MV-4-11 (cell line): ENCODE results near the gene KAT2B.
"Not testable (repeated sequence)": the region's sequence is repeated elsewhere in the genome, so short reads cannot be mapped to it uniquely, and the experiment has no call there.

Source experiments
- DNase-seq: peaks from one replicate; lab custom pipeline; 2025; lab: John Stamatoyannopoulos, UW

KAT2B gene

GRCh38 chr3:20041197-20041780 is 1.0 kb downstream of the KAT2B start:
- peak; percentile 76 for DNase-seq

- DNase-seq: no peak
These were observed 2.1 kb downstream of the KAT2B start for GRCh38 chr3:20042331-20042730.

GRCh38 chr3:20043396-20043795 is 3.1 kb downstream of the KAT2B start:
- peak; percentile 50 for DNase-seq

GRCh38 chr3:20043825-20044224 is 3.6 kb downstream of the KAT2B start:
- no peak for DNase-seq

- not testable (repeated sequence) for DNase-seq
These were observed 4.9 kb downstream of the KAT2B start for GRCh38 chr3:20045141-20045540.

GRCh38 chr3:20046556-20046955 is 6.3 kb downstream of the KAT2B start:
- DNase-seq: no peak

GRCh38 chr3:20047341-20047779 is 7.1 kb downstream of the KAT2B start:
- no peak for DNase-seq

GRCh38 chr3:20047976-20048883 is 8.0 kb downstream of the KAT2B start:
- peak; percentile 32 for DNase-seq

GRCh38 chr3:20051123-20051806 is 11.0 kb downstream of the KAT2B start:
- no peak for DNase-seq

- DNase-seq: no peak
These were observed 12.6 kb downstream of the KAT2B start for GRCh38 chr3:20052851-20053250.

- DNase-seq: peak; percentile 87
These were observed 14.3 kb downstream of the KAT2B start for GRCh38 chr3:20054549-20054987.

GRCh38 chr3:20055020-20055775 is 15.0 kb downstream of the KAT2B start:
- DNase-seq: no peak

- no peak for DNase-seq
These were observed 15.6 kb downstream of the KAT2B start for GRCh38 chr3:20055842-20056241.

GRCh38 chr3:20056725-20057611 is 16.7 kb downstream of the KAT2B start:
- no peak for DNase-seq

- DNase-seq: no peak
These were observed 17.4 kb downstream of the KAT2B start for GRCh38 chr3:20057612-20058180.

- DNase-seq: no peak
These were observed 19.7 kb downstream of the KAT2B start for GRCh38 chr3:20059929-20060328.

- peak; percentile 89 for DNase-seq
These were observed 20.9 kb downstream of the KAT2B start for GRCh38 chr3:20060974-20061685.

- no peak for DNase-seq
These were observed 22.8 kb downstream of the KAT2B start for GRCh38 chr3:20062996-20063395.

GRCh38 chr3:20064387-20064786 is 24.1 kb downstream of the KAT2B start:
- DNase-seq: no peak
